Ovary (tissue), 9 donors: ENCODE measurements around the gene OR56A1. TPM values are rescaled to one million over a fixed set of nuclear protein-coding genes. Genes with fewer than 3 reads are reported as not detected.

Experiments used
- DNase-seq, 5 donors: peaks; one replicate each; pipeline ENCODE4 v3.0.0-alpha.2; 2019 to 2020
- H3K27ac ChIP-seq, 2 donors: fragments of 200-600 bp; one replicate each; pipeline versions ENCODE4 v1.5.1 to v1.8.0; 2019 to 2022
- H3K27me3 ChIP-seq: fragments of 200-600 bp; one replicate; pipeline ENCODE4 v1.8.0; 2022
- H3K36me3 ChIP-seq: fragments of 200-600 bp; sonication (generic); one replicate; pipeline ENCODE4 v1.5.1; 2019
- H3K4me1 ChIP-seq: one replicate; pipeline ENCODE4 v1.8.1; 2013; ENCODE audit warnings: mild to moderate bottlenecking, moderate library complexity; ENCODE audit not compliant: insufficient read depth
- H3K4me3 ChIP-seq: fragments of 200-600 bp; sonication (generic); one replicate; pipeline ENCODE4 v1.5.1; 2017
- H3K9me3 ChIP-seq, 2 donors: fragments of 200-600 bp in 1 of 2; sonication (generic) in 1 of 2; one replicate each; pipeline versions ENCODE4 v1.5.1 to v1.8.1; 2013 to 2019; ENCODE audit warnings: mild to moderate bottlenecking in 1 of 2, moderate library complexity in 1 of 2
- EP300 ChIP-seq: sonication (generic); formaldehyde crosslinking; IDR thresholded peaks from one replicate; pipeline ENCODE4 v1.6.1; 2017; ENCODE audit warnings: antibody characterized with exemption
- POLR2A ChIP-seq: fragments of 450-650 bp; IDR thresholded peaks from one replicate; pipeline ENCODE4 v1.6.1; 2017; ENCODE audit warnings: antibody characterized with exemption, mild to moderate bottlenecking, moderate library complexity
- WGBS, 3 donors: extraction: QIAGEN DNeasy Blood & Tissue Kit in 1 of 3; methylation state at CpG; one replicate each; pipeline versions ENCODE4 v1.1.5 to v1.1.7; 2013 to 2017; 5-methylcytosine and 5-hydroxymethylcytosine counted together
- intact Hi-C, 4 donors: fragments of 100-400 bp; cut with DNase I; formaldehyde crosslinking; loops; one replicate each; pipeline versions ENCODE4 v1.11.0 to v1.15.1; 2022 to 2023
- polyA plus RNA-seq, 2 donors: library from polyadenylated mRNA; stranded (reverse); fragments of 200-250 nt in 1 of 2; fragments of 350-450 nt in 1 of 2; fragmentation: Illumina TruSeq in 1 of 2; extraction: RNeasy Lipid Tissue Mini Kit (QIAGEN cat#74804) in 1 of 2; gene quantifications; one replicate each; pipeline ENCODE4 v1.2.3, GENCODE V29; 2013 to 2014
- total RNA-seq, 7 donors: library from RNA; depleted of rRNA in 2 of 7; stranded (reverse); fragments of >200 nt in 2 of 7; fragmentation: NEBNext Ultra II Directional in 3 of 7; extraction: Animal tissue kit (Norgen Biotek cat#: 25700) in 3 of 7; gene quantifications; one replicate each; pipeline versions ENCODE4 v1.1.0 to v1.2.4, GENCODE V29; 2016 to 2023
- TF ChIP-seq, protein P1 (sequence below), 3 donors: fragments of 450-650 bp in 2 of 3; fragments of 200-600 bp in 1 of 3; IDR thresholded peaks; one replicate each; pipeline versions ENCODE4 v1.5.1 to v1.8.0; 2016 to 2022; ENCODE audit warnings: antibody characterized with exemption in 3 of 3, mild to moderate bottlenecking in 1 of 3
- donor health status: DM: no; HTN: no; CAD: no; lungs with moderate emphysema.
- donor health status: DM: no; HTN: no; CAD: no.
- donor health status: Bipolar disorder and iron deficiency.
- donor health status: DM: yes; HTN: yes; CAD: no.
- donor health status: DM: no; HTN: no; CAD: no.
- donor health status: DM: yes; HTN: yes; CAD: no.

OR56A1 gene
- total and polyA plus RNA-seq, 9 donors, result 0.02 TPM; not detected in 8

- no peaks in the 10 kb centered on the region for H3K9me3 ChIP-seq
- H3K27me3 ChIP-seq, result no peaks in the 10 kb centered on the region
- intact Hi-C loops, result no loop called here
- H3K4me3 ChIP-seq, result no peak overlapping the region
- TF ChIP-seq EP300 (no peak), POLR2A (no peak)
- TF ChIP-seq, protein P1, sequence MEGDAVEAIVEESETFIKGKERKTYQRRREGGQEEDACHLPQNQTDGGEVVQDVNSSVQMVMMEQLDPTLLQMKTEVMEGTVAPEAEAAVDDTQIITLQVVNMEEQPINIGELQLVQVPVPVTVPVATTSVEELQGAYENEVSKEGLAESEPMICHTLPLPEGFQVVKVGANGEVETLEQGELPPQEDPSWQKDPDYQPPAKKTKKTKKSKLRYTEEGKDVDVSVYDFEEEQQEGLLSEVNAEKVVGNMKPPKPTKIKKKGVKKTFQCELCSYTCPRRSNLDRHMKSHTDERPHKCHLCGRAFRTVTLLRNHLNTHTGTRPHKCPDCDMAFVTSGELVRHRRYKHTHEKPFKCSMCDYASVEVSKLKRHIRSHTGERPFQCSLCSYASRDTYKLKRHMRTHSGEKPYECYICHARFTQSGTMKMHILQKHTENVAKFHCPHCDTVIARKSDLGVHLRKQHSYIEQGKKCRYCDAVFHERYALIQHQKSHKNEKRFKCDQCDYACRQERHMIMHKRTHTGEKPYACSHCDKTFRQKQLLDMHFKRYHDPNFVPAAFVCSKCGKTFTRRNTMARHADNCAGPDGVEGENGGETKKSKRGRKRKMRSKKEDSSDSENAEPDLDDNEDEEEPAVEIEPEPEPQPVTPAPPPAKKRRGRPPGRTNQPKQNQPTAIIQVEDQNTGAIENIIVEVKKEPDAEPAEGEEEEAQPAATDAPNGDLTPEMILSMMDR (IDR thresholded peaks at IDR 0.05), result no peak
- 46 to 64% (median 57%) methylated on average over 5 of the region's 5 CpGs for WGBS, 3 donors
- no peaks in the 10 kb centered on the region for H3K36me3 ChIP-seq
- H3K27ac ChIP-seq, result no peak overlapping the region
- no peak for DNase-seq
- H3K4me1 ChIP-seq, result no peaks in the 10 kb centered on the region
These were observed 32.3 kb upstream of the OR56A1 start for GRCh38 chr11:6062691-6063358.

DNA sequence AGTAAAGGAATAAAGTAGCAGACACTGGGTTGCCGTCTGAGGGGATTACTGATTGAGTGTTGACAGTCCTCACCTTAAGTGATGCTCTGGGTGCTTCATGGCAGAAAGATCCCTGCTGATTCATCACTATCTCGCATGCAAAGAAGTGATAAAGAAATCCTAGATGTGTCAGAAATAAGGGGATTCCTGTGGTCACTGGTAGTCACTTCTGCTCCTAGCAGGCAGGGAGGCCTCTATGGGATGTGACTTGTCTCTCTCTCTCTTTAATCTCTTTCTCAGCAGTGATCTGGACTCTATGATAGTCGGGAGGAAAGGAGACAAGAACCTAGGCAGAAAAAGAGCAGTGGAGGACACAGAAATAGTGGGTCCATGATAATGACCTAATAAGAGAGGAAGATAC is 30.9 kb upstream of the OR56A1 start:
- Histone ChIP-seq H3K27ac (no peak overlapping the region), H3K4me1 (no peaks in the 10 kb centered on the region), H3K9me3 (no peaks in the 10 kb centered on the region), H3K4me3 (no peak overlapping the region), H3K27me3 (no peaks in the 10 kb centered on the region), H3K36me3 (no peaks in the 10 kb centered on the region)
- TF ChIP-seq POLR2A (no peak), EP300 (no peak)
- TF ChIP-seq, protein P1 (IDR thresholded peaks at IDR 0.05), result no peak
- WGBS, 3 donors, result 64 to 73% (median 65%) methylated on average over 3 of the region's 3 CpGs
- intact Hi-C loops, result no loop called here
- no peak for DNase-seq

DNA sequence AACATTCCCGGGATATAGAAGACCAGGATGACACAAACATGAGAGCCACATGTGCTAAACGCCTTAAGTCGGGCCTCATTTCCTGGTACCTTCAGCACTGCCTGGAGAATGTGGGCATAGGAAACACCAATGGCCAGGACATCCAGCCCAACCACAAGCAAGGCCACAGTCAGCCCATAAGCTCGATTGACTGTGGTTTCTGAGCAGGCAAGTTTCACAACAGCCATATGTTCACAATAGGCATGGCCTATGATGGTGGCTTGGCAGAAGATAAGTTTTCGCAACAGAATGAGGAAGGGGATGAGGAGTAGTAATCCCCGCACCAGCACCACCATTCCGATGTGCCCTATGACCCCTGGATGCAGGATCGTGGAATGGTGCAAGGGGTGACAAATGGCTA is 26.9 kb upstream of the OR56A1 start:
- Histone ChIP-seq H3K27ac (no peak overlapping the region), H3K27me3 (no peaks in the 10 kb centered on the region), H3K4me3 (no peak overlapping the region), H3K36me3 (no peaks in the 10 kb centered on the region), H3K9me3 (no peaks in the 10 kb centered on the region), H3K4me1 (no peaks in the 10 kb centered on the region)
- no peak for DNase-seq
- intact Hi-C loops, result no loop called here
- no peak for TF ChIP-seq POLR2A
- no peak for TF ChIP-seq EP300
- TF ChIP-seq, protein P1 (IDR thresholded peaks at IDR 0.05), result no peak
- WGBS, 3 donors, result 76 to 85% (median 81%) methylated on average over 8 of the region's 8 CpGs

DNA sequence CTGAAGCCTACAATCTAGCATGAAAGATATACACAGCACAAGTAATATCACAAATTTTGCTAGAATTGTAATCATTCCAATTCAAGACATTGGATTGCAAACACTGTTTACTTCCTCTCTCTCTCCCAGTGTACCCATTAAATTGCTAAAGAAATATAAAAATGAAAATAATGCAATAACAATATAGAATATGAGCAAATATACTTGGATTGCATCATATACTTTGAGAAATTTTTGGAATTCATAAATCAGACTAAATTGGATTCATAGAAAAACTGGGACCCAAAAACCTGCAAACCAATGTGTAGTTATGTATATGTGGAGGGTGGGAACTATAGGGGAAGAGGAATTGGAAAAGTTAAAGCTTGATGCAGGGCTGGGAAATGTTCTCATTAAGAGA is 25.0 kb upstream of the OR56A1 start:
- intact Hi-C loops, result no loop called here
- no peak overlapping the region for H3K27ac ChIP-seq
- no peak for DNase-seq
- TF ChIP-seq EP300 (no peak), POLR2A (no peak)
- TF ChIP-seq, protein P1 (IDR thresholded peaks at IDR 0.05), result no peak
- H3K4me1 ChIP-seq, result no peaks in the 10 kb centered on the region
- H3K4me3 ChIP-seq, result no peak overlapping the region
- no peaks in the 10 kb centered on the region for H3K27me3 ChIP-seq
- H3K36me3 ChIP-seq, result no peaks in the 10 kb centered on the region
- no peaks in the 10 kb centered on the region for H3K9me3 ChIP-seq
